ENCODE data around the gene CPSF6. TPM values are rescaled to one million over a fixed set of nuclear protein-coding genes. Genes with fewer than 3 reads are reported as not detected.
"Not testable (repeated sequence)": the region's sequence is repeated elsewhere in the genome, so short reads cannot be mapped to it uniquely, and the experiment has no call there.

The CPSF6 gene
- total and polyA plus RNA-seq, 4 donors = 16.8 to 64.3 (median 36.2) TPM

- no peak overlapping the region for H3K4me3 ChIP-seq (ENCODE audit: low read length in 2 of 2)
- 29 to 32% methylated on average over 9 of the region's 9 CpGs for WGBS, 2 donors
- peak in 1 of 2 donors; percentile 82 for DNase-seq
- intact Hi-C loops (cut with DNase I) = no loop called here
- H3K36me3 ChIP-seq (ENCODE audit: control insufficient read depth in 1 of 2, insufficient read depth in 2 of 2, low read length in 1 of 2) = no peaks in the 10 kb centered on the region
- no peaks in the 10 kb centered on the region for H3K4me1 ChIP-seq (ENCODE audit: control insufficient read depth in 1 of 2, insufficient read depth in 2 of 2, low read length in 2 of 2)
- no peaks in the 10 kb centered on the region for H3K9me3 ChIP-seq (ENCODE audit: control insufficient read depth, low read length)
- H3K27ac ChIP-seq (ENCODE audit: low read depth in 1 of 2, low read length in 2 of 2) = no peak overlapping the region
- peak; percentile 80 for ATAC-seq (ENCODE audit: low FRiP score)
- peaks cover 0 to 1% of the 10 kb centered on the region in 2 donors for H3K27me3 ChIP-seq (ENCODE audit: control insufficient read depth in 1 of 2, insufficient read depth in 2 of 2, low read length in 1 of 2)
These were observed 51.3 kb downstream of the CPSF6 start for GRCh38 chr12:69290545-69291277.

DNA sequence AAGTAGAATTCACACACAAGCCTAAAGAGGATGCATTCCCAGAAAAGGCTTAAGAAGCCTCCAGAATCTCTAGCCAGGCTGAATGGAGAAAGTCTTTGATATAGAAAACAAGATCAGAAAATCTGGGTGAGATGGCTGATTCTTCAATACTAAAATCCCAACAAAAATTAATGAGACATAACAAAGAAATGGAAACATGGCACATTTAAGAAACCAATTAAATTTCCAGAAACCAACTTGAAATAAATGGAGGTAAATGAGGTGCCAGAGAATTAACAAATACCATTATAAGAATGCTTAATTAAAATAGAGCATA, 51.9 kb downstream of the CPSF6 start:
- no peak overlapping the region for H3K4me3 ChIP-seq (ENCODE audit: low read length in 2 of 2)
- H3K27ac ChIP-seq (ENCODE audit: low read depth in 1 of 2, low read length in 2 of 2) = no peak overlapping the region
- intact Hi-C loops (cut with DNase I) = no loop called here
- H3K27me3 ChIP-seq (ENCODE audit: control insufficient read depth in 1 of 2, insufficient read depth in 2 of 2, low read length in 1 of 2) = peaks cover 0 to 1% of the 10 kb centered on the region in 2 donors
- DNase-seq (no peak), ATAC-seq (ENCODE audit: low FRiP score) (no peak)
- no peaks in the 10 kb centered on the region for H3K9me3 ChIP-seq (ENCODE audit: control insufficient read depth, low read length)
- no peaks in the 10 kb centered on the region for H3K4me1 ChIP-seq (ENCODE audit: control insufficient read depth in 1 of 2, insufficient read depth in 2 of 2, low read length in 2 of 2)
- no peaks in the 10 kb centered on the region for H3K36me3 ChIP-seq (ENCODE audit: control insufficient read depth in 1 of 2, insufficient read depth in 2 of 2, low read length in 1 of 2)

DNA sequence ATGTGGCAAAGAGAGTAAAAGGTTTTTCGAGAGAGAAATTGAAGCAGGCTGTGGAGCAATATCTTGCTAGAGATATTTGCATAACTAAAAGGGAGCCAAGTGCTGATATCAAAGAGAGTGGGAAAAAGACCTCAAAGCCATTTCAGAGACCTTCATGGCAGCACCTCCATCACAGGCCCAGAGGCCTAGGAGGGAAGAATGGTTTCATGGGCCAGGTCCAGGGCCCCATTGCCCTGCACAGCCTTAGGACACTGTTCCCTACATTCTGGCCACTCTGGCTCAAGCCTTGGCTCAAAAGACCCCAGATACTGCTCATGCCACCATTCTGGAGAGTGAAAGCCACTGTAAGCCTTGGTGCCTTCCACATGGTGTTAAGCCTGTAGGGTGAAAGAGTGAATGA, 58.8 kb downstream of the CPSF6 start:
- no peak overlapping the region for H3K27ac ChIP-seq (ENCODE audit: low read depth in 1 of 2, low read length in 2 of 2)
- H3K36me3 ChIP-seq (ENCODE audit: control insufficient read depth in 1 of 2, insufficient read depth in 2 of 2, low read length in 1 of 2) = no peaks in the 10 kb centered on the region
- no peak overlapping the region for H3K4me3 ChIP-seq (ENCODE audit: low read length in 2 of 2)
- intact Hi-C loops (cut with DNase I) = no loop called here
- no peaks in the 10 kb centered on the region for H3K27me3 ChIP-seq (ENCODE audit: control insufficient read depth in 1 of 2, insufficient read depth in 2 of 2, low read length in 1 of 2)
- H3K9me3 ChIP-seq (ENCODE audit: control insufficient read depth, low read length) = peaks cover 2% of the 10 kb centered on the region
- no peak for ATAC-seq (ENCODE audit: low FRiP score)
- no peak for DNase-seq
- 93 to 94% methylated on average over 1 of the region's 1 CpG for WGBS, 2 donors
- H3K4me1 ChIP-seq (ENCODE audit: control insufficient read depth in 1 of 2, insufficient read depth in 2 of 2, low read length in 2 of 2) = no peaks in the 10 kb centered on the region

DNA sequence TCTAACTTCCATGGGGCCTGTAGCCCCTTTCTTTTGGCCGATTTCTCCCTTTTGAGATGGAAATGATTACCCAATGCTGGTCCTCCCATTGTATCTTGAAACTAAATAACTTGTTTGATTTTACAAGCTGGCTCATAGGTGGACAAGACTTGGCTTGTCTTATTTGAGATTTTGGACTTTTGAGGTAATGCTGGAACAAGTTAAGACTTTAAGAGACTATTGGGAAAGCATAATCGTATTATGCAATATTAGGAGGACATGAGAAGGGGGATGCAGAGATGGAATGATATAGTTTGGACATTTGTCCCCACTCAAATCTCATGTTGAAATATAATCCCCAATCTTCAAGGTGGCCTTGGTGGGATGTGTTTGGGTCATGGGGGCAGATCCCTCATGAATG, 59.6 kb downstream of the CPSF6 start:
- Histone ChIP-seq H3K4me1 (ENCODE audit: control insufficient read depth in 1 of 2, insufficient read depth in 2 of 2, low read length in 2 of 2) (no peaks in the 10 kb centered on the region), H3K36me3 (ENCODE audit: control insufficient read depth in 1 of 2, insufficient read depth in 2 of 2, low read length in 1 of 2) (no peaks in the 10 kb centered on the region), H3K9me3 (ENCODE audit: control insufficient read depth, low read length) (peaks cover 2% of the 10 kb centered on the region), H3K4me3 (ENCODE audit: low read length in 2 of 2) (no peak overlapping the region), H3K27me3 (ENCODE audit: control insufficient read depth in 1 of 2, insufficient read depth in 2 of 2, low read length in 1 of 2) (no peaks in the 10 kb centered on the region), H3K27ac (ENCODE audit: low read depth in 1 of 2, low read length in 2 of 2) (no peak overlapping the region)
- intact Hi-C loops (cut with DNase I) = no loop called here
- DNase-seq (no peak), ATAC-seq (ENCODE audit: low FRiP score) (no peak)
- 82 to 84% methylated on average over 2 of the region's 2 CpGs for WGBS, 2 donors

DNA sequence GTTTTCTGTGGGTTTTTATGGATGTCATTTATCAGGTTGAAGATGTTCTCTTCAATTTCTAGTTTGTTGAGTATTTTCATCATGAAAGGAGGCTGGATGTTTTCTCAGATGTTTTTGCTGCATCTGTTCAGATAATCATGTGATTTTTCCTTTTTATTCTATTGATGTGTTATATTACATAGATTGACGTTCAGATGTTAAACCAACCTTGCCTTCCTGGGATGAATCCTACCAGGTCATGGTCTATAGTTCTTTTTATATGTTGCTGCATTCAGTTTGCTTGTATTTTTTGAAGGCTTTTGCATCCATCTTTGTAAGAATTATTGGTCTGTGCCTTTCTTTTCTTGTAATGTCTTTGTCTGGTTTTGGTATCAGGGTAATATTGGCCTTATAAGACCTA, 64.9 kb downstream of the CPSF6 start:
- Histone ChIP-seq H3K9me3 (ENCODE audit: control insufficient read depth, low read length) (no peaks in the 10 kb centered on the region), H3K27me3 (ENCODE audit: control insufficient read depth in 1 of 2, insufficient read depth in 2 of 2, low read length in 1 of 2) (no peaks in the 10 kb centered on the region), H3K36me3 (ENCODE audit: control insufficient read depth in 1 of 2, insufficient read depth in 2 of 2, low read length in 1 of 2) (no peaks in the 10 kb centered on the region), H3K4me3 (ENCODE audit: low read length in 2 of 2) (no peak overlapping the region), H3K4me1 (ENCODE audit: control insufficient read depth in 1 of 2, insufficient read depth in 2 of 2, low read length in 2 of 2) (no peaks in the 10 kb centered on the region), H3K27ac (ENCODE audit: low read depth in 1 of 2, low read length in 2 of 2) (no peak overlapping the region)
- no peak for ATAC-seq (ENCODE audit: low FRiP score)
- intact Hi-C loops (cut with DNase I) = no loop called here
- no peak for DNase-seq
- 83 to 94% methylated on average over 1 of the region's 1 CpG for WGBS, 2 donors

DNA sequence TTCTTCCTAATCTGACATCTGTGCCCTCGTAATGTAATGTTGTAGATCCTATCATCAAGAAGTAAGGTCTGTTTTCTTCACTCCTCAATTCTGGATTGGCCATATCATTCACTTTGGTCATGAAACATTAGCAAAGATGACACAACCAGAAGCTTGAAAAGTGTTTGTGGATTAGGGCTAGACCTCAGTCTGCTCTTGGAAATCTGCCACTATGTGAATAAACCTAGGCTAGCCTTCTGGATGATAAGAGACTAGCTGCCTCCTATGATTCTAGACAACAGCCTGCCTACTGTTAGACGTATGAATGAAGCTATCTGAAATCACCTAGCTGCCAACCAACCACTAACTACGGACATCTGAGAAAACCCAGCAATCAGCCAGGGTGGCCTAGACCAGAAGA, 70.1 kb downstream of the CPSF6 start:
- peaks cover 2% of the 10 kb centered on the region for H3K9me3 ChIP-seq (ENCODE audit: control insufficient read depth, low read length)
- no peak overlapping the region for H3K4me3 ChIP-seq (ENCODE audit: low read length in 2 of 2)
- 71 to 73% methylated on average over 3 of the region's 3 CpGs for WGBS, 2 donors
- intact Hi-C loops (cut with DNase I) = no loop called here
- ATAC-seq (ENCODE audit: low FRiP score) = no peak
- H3K27ac ChIP-seq (ENCODE audit: low read depth in 1 of 2, low read length in 2 of 2) = no peak overlapping the region
- DNase-seq = no peak
- no peaks in the 10 kb centered on the region for H3K36me3 ChIP-seq (ENCODE audit: control insufficient read depth in 1 of 2, insufficient read depth in 2 of 2, low read length in 1 of 2)
- H3K27me3 ChIP-seq (ENCODE audit: control insufficient read depth in 1 of 2, insufficient read depth in 2 of 2, low read length in 1 of 2) = no peaks in the 10 kb centered on the region
- H3K4me1 ChIP-seq (ENCODE audit: control insufficient read depth in 1 of 2, insufficient read depth in 2 of 2, low read length in 2 of 2) = no peaks in the 10 kb centered on the region

GRCh38 chr12:69313209-69313608, 73.8 kb downstream of the CPSF6 start:
- intact Hi-C loops (cut with DNase I) = no loop called here
- 95 to 96% methylated on average over 3 of the region's 3 CpGs for WGBS, 2 donors

DNA sequence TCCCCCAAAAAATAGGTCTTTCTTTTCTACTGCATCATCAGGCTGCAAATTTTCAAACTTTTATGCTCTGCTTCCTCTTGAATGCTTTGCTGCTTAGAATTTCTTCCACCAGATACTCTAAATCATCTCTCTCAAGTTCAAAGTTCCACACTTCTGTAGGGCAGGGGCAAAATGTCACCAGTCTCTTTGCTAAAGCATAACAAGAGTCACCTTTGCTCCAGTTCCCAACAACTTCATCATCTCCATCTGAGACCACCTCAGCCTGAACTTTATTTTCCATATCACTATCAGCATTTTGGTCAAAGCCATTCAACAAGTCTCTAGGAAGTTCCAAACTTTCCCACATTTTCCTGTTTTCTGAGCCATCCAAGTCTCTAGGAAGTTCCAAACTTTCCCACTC, 77.4 kb downstream of the CPSF6 start:
- H3K4me3 ChIP-seq (ENCODE audit: low read length in 2 of 2); intact Hi-C loops (cut with DNase I); H3K27ac ChIP-seq (ENCODE audit: low read depth in 1 of 2, low read length in 2 of 2); ATAC-seq (ENCODE audit: low FRiP score); H3K36me3 ChIP-seq (ENCODE audit: control insufficient read depth in 1 of 2, insufficient read depth in 2 of 2, low read length in 1 of 2); H3K9me3 ChIP-seq (ENCODE audit: control insufficient read depth, low read length); DNase-seq; H3K4me1 ChIP-seq (ENCODE audit: control insufficient read depth in 1 of 2, insufficient read depth in 2 of 2, low read length in 2 of 2); H3K27me3 ChIP-seq (ENCODE audit: control insufficient read depth in 1 of 2, insufficient read depth in 2 of 2, low read length in 1 of 2): not testable (repeated sequence)

More at GRCh38 chr12:69313209-69313608, 73.8 kb downstream of the CPSF6 start:
- ATAC-seq (ENCODE audit: low FRiP score) (no peak), DNase-seq (no peak)
- Histone ChIP-seq H3K36me3 (ENCODE audit: control insufficient read depth in 1 of 2, insufficient read depth in 2 of 2, low read length in 1 of 2) (no peaks in the 10 kb centered on the region), H3K4me3 (ENCODE audit: low read length in 2 of 2) (no peak overlapping the region), H3K27ac (ENCODE audit: low read depth in 1 of 2, low read length in 2 of 2) (no peak overlapping the region), H3K27me3 (ENCODE audit: control insufficient read depth in 1 of 2, insufficient read depth in 2 of 2, low read length in 1 of 2) (no peaks in the 10 kb centered on the region), H3K9me3 (ENCODE audit: control insufficient read depth, low read length) (peaks cover 2% of the 10 kb centered on the region), H3K4me1 (ENCODE audit: control insufficient read depth in 1 of 2, insufficient read depth in 2 of 2, low read length in 2 of 2) (no peaks in the 10 kb centered on the region)

GRCh38 chr12:69317233-69317632, 77.9 kb downstream of the CPSF6 start:
- 73 to 78% methylated on average over 2 of the region's 2 CpGs for WGBS, 2 donors
- H3K27me3 ChIP-seq (ENCODE audit: control insufficient read depth in 1 of 2, insufficient read depth in 2 of 2, low read length in 1 of 2); H3K27ac ChIP-seq (ENCODE audit: low read depth in 1 of 2, low read length in 2 of 2); ATAC-seq (ENCODE audit: low FRiP score); intact Hi-C loops (cut with DNase I); H3K4me3 ChIP-seq (ENCODE audit: low read length in 2 of 2); H3K36me3 ChIP-seq (ENCODE audit: control insufficient read depth in 1 of 2, insufficient read depth in 2 of 2, low read length in 1 of 2); DNase-seq; H3K4me1 ChIP-seq (ENCODE audit: control insufficient read depth in 1 of 2, insufficient read depth in 2 of 2, low read length in 2 of 2); H3K9me3 ChIP-seq (ENCODE audit: control insufficient read depth, low read length): not testable (repeated sequence)

Data from aorta (tissue), 5 donors.